NCI-H345 treated with DMSO at 0.1 percent for 48 hours (cell line): ENCODE results near the gene TUT1.
"Not testable (repeated sequence)": the region's sequence is repeated elsewhere in the genome, so short reads cannot be mapped to it uniquely, and the experiment has no call there.

Source experiments
- DNase-seq: peaks from one replicate; lab custom pipeline; 2025; ENCODE audit not compliant: unreplicated experiment; lab: John Stamatoyannopoulos, UW

TUT1 gene

DNA sequence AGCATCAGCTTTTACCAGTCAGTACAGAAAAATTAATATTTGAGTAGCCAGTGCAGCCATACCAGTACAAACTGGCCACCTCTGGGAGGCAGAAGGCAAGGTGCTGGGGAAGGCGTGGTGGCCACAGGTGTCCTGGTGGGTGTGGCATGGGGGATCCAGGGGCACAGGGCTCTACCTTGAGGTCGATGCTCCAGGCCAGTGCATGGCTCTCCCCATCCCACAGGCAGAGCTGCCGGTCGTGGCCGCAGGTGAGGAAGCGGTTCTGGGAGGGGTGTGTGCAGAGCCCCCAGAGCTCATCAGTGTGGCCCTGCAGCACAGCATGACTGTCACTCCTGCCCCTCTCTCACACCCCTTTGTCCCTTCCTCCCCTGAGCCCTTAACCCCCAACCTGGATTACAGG is 14.1 kb upstream of the TUT1 start:
- no peak for DNase-seq

DNA sequence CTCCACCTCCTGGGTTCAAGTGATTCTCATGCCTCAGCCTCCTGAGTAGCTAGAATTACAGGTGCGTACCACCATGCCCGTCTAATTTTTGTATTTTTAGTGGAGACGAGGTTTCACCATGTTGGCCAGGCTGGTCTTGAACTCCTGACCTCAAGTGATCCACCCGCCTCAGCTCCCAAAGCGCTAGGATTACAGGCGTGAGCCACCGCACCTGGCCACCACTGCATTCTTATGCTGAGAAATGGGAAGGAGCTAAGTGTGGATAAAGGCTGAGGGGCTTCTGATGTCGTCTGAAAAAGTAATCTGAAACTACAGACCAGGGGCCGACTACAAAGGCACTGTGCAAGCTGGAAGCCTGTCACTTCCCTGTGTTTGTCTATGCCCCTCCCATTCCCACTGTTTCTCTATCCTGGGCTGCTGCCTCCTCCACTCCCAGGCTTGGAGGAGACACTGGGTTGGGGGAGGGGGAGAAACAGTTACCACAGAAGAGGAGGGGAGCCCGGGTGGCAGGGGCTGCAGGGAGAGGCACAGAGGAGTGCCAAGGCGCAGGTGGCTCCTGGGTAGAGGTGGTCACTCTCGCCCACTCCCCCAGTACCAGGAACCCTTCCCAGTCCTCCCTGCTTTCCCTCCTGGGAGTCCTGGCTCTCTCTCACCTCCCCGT is 13.3 kb upstream of the TUT1 start:
- DNase-seq = no peak

GRCh38 chr11:62603776-62604299 is 12.5 kb upstream of the TUT1 start:
- DNase-seq = no peak

GRCh38 chr11:62603072-62603408 is 11.7 kb upstream of the TUT1 start:
- DNase-seq = no peak

DNA sequence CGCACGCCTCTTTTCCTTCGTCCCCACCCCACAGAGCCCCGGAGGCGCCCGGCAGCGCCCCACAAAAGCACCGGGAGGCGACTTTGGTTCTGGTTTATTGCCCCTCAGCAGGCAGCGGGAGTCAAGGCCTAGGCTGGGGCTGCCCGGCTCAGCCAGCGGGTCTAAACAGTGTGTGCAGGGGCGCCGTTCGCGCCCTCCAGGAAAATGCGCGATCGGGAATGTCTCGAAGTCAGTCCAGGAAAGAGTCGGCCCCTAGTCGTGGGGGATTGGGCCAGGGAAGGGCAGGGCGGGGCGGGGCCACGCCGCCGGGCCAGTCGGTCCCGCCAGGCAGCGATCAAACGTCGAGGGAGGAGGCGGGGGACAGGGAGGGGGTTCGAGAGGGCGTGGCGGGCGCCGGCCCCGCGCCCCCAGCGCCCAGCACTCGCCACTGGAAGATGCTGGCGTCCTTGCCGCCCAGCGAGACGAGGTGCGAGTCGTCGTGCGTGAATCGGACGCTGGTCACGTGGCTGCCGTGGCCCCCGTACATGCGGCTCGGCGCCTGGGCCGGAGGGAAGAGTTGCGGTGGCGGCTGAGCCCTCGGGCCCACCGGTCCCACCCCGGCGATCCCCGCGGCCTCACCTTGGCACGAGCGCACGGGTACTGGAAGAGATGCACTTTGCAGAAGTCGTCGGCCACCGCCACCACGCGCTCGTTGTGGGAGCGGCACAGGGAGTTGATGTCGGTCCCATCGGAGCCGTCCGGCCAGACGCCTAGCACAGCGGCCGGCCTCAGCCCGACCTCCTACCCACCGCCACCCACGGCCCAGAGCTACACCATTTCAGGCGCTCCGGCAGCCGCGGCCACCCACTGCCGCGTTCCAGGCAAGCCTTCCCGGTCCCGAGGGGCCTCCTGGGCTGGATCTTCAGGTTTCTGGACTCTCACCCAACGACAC is 11.1 kb upstream of the TUT1 start:
- DNase-seq = peak; percentile 33

- peak; percentile 93 for DNase-seq
Observed at GRCh38 chr11:62601372-62602140, 10.2 kb upstream of the TUT1 start, which contains the start of gene MTA2. Gene MTA2, minus strand, starts transcription at chr11:62601865. Its CDS starts 415 bp downstream, at chr11:62601450.

DNA sequence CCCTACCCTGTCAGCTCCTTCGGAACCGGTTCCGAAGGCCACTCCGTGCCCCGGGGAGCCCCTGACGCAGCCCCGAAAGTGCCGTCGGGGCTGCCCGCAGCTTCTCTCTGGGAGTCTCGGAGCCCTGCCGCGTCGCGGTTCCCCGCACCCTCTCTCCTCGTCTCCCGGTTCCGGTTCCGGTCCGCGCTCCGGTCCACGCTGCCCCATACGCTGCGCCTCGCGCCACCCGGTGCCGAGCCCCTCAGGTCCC is 9.7 kb upstream of the TUT1 start:
- DNase-seq = no peak

GRCh38 chr11:62600367-62601121 is 9.2 kb upstream of the TUT1 start:
- DNase-seq = no peak

DNA sequence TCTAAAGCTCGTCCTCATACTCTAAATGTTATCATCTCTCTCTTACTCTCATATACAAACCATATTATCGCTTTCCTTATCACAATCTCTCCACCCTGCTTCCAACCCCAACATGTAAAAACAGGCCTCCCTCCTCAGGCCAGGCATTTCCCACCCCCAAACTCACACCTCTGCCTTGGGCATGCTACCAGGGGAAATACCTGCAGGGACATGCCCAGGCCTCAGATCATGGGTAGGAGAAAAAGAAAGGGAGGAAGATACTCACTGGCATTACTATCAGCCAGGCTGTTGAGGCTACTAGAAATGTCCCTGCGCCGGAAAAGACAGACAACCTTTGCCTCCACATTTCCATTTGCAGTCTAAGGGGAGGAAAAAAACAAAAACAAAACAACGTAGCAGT is 8.6 kb upstream of the TUT1 start:
- DNase-seq = no peak

- DNase-seq = peak; percentile 60
Observed at GRCh38 chr11:62599069-62599696, 7.9 kb upstream of the TUT1 start.

DNA sequence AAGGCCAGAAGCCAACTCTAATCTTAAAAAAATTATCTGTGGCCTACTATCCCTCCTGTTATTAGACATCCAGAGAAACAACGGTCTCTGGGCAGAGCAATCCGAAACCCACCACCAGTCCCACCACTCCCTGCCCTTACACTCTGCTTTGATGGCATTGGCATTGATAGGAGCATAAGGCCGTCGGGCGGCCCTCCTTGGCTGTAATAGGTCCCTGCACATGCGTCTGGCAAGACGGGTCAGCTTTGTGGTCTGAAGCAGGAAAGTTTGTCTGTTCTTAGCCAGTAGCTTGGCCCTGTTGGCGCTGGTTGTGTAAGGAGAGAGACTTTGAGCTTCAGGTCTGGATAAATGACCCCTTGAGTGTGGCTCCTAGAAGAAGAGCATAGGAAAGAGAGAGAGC is 3.8 kb upstream of the TUT1 start:
- DNase-seq = no peak

DNA sequence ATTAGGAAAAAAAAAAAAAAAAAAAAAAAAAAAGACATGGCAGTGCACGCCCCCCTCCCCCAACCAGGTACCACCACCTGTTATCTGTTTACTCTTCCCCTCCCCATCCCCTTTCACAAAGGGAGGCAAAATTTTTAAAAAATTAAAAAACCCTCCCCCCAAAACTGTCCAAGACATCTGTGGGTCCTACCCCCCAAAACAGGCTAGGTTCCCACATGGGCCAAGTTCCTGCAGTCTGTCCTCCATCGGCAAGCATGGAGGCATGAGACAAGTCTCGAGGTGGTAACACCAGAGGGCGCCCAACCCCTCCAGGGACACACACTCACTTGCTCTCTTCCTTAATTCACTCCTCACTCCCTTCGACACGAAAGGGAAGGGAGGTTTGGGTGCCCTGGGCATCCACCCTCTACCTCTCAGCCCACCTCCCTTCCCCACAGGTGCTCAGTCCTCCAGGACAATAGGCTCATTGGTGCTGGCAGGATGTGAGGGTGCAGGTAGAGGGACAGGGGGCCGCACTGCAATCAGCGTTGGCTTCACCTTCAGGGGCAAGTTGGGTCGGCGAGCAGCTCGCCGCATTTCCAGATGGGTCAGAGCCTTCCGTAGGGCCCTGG is 2.2 kb upstream of the TUT1 start:
- peak; percentile 13 for DNase-seq

GRCh38 chr11:62592989-62593421 is 1.7 kb upstream of the TUT1 start:
- no peak for DNase-seq

DNA sequence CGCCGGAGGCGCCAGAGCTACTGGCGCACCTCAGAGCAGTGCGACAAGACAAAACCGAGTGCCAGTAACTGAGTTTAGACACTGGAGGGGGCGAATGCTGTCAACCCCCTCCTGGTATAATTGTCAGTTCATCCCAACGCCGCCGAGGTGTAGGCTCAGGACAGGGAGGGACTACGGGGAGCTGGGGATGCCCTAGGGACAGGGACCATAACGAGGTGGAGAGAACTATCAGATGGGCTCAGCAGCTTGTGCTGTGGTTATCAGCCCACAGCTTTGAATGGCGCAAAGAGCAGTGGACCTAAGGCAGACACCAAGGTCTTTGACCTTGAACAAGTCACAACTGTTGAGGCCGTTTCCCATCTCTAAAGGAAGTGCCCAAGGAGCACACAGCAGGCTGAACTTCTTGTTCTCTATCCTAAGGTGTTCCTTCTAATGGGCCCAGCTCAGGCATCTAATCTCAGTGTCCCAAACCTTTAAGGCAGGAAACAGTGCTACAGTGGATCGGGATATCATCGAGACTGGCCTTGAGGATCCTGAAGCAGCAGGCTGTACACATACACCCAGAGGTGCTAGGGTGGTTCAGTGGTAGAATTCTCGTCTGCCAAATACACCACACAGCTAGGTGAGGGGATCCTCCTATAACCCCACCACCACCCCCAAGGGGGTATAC is 958 bp upstream of the TUT1 start:
- no peak for DNase-seq

DNA sequence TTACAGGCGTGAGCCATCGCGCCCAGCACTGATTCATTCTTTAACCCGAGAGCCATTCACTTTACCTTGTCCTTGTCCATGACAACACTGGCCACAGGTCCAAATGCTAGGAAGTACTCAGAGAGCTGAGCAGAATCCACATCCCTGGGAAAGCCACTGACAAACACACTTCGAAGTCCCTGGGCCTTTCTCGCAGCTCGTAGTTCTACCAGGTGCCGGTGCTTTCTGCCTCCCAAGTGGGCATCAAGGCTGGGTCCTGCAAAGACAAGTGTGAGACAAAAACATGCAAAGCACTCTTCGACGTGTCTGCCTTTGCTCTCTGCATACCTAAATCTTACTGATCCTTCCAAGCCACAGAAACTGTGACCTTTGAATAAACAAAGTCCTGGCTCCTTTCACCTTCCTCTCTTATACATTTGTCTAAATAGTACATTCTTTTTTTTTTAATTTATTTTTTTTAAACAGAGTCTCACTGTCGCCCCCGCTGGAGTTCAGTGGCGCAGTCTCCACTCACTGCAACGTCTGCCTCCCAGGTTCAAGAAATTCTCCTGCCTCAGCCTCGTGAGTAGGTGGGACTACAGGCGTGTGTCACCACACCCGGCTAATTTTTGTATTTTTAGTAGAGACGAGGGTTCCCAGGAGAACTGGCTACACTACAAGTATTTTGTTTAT is 2.2 kb downstream of the TUT1 start:
- no peak for DNase-seq

- not testable (repeated sequence) for DNase-seq
Observed at GRCh38 chr11:62585356-62585755, 6.0 kb downstream of the TUT1 start.

- DNase-seq = not testable (repeated sequence)
Observed at GRCh38 chr11:62581735-62582134, 9.6 kb downstream of the TUT1 start.

GRCh38 chr11:62580959-62581715 is 10.2 kb downstream of the TUT1 start:
- DNase-seq = no peak
